HG03520 (cell line): ENCODE data around the gene TPRN.

Source experiments
- ATAC-seq: cut with Tn5 transposase; IDR thresholded peaks from one replicate; pipeline ENCODE4 v1.9.1; 2021; ENCODE audit warnings: mild to moderate bottlenecking, moderate library complexity; ENCODE audit not compliant: unreplicated experiment

TPRN gene

GRCh38 chr9:137191245-137191644 lies 9.3 kb downstream of the TPRN start:
- ATAC-seq = no peak

DNA sequence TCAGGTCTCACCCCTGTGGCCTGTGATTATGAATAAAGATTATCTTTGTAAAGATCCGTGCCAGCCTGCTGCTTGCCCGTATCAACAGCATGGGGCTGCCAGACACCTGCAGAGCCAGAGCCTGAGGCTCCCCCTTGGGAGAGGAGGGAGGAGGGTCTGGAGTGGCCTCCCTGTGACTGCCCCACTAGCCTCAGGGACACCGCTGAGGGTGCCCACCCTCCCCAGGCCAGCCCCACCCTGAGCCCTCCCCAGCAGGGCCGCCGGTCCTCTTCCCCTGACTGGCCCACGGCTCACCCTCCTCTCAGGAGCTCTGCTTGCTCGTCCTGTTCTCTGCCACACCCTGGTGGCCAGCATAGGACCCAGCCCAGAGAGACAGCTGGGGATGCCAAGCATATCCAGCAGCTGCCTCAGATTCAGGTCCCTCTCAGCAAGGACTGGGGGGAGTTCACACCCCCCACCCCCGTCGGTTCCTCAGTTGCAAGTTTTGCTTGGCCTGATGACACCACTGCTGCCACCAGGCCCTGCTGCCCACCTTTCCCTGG lies 10.2 kb downstream of the TPRN start:
- ATAC-seq = no peak

DNA sequence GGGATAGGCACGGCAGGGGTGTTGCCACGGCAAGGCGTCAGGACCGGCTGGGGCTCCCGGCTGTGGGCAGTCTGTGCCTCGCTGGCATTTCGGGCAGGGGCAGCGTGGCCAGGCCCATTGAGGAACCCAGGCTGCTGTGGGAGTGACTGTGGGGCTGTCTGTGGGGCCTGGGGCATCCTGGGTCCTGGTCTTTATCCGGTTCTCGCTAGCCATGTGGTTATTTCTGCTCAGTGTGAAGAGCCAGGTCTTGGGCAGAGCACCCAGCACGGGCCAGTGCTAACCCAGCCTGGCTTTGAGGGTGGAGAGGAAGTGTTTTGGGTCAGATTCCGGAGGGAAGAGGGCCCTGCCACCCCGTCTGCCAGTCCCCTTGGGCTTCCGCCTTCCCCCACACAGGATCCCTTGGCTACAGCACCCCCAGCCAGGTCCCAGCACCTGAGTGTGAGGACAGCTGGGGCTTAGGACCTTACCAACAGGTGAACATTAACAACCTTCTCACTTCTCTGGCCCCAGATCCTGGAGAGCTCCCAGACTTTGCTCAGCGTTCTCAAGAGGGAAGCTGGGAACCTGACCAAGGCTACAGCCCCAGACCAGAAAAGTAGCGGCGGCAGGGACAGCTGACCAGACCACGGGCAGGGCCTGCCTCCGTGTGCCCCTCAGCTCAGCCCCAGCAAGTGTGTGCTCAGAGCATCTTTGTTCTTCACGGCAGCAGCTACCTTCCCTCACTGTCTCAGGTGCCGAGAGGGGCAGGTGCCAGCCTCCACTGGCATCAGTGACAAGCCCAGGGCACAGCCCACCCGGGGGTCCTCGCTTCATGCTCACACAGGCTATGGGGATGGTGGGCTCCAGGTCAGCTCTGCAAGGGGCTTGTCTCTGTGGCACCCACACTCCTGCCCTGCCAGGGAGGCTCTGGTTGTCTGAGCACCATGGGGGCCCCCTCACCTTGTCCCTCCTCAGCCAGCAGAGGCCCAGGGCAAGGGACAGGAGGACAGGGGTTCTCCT lies 10.9 kb downstream of the TPRN start:
- ATAC-seq = no peak

GRCh38 chr9:137188490-137189296 lies 11.8 kb downstream of the TPRN start, which contains the start of the genes ANAPC2 and SSNA1:
Gene ANAPC2, minus strand, starts transcription at chr9:137188560. Its CDS starts 28 bp downstream, at chr9:137188532.
Gene SSNA1, plus strand, starts transcription at chr9:137188676. Its CDS starts 51 bp downstream, at chr9:137188727.
- ATAC-seq = peak; percentile 76

- no peak for ATAC-seq
Observed at GRCh38 chr9:137188086-137188489, 12.5 kb downstream of the TPRN start.

GRCh38 chr9:137187386-137187785 lies 13.2 kb downstream of the TPRN start:
- ATAC-seq = no peak

- ATAC-seq = no peak
Observed at GRCh38 chr9:137186385-137186784, 14.2 kb downstream of the TPRN start.

GRCh38 chr9:137185921-137186320 lies 14.6 kb downstream of the TPRN start:
- ATAC-seq = no peak

DNA sequence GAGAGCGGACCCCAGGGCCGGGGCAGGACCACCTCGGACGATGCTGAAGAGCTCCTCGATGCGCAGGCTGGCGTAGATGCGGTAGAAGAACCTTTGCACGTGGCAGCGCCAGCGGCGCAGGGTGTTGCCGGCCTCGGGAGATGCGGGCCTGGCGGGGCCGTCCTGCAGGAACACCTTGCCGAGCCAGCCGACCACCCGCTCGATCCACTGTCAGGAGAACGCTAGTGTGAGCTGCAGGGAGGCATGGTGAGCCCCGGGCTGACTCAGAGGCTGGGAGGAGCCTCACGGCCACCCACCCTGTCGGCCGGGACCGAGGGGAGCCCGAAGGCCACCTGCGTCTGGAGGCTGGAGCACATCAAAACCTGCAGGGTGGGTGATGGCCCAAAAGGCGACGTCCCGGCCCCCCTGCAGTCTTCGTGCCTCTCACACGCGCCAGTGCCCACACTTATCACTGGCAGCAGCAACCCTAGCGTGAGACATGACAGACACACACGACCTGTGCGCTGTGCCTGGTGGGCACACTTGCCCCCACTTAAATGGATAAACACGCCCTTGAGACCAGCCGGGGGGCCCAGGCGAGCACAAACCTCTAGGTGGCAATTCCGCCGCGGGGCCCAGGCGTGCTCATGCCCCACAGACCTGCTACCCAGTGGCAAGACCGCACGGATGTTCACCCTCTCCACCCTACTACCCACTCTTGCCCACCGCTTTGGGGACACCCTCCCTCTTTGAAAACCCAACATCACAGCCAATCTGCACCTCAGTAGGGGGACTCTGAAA lies 15.5 kb downstream of the TPRN start:
- no peak for ATAC-seq

DNA sequence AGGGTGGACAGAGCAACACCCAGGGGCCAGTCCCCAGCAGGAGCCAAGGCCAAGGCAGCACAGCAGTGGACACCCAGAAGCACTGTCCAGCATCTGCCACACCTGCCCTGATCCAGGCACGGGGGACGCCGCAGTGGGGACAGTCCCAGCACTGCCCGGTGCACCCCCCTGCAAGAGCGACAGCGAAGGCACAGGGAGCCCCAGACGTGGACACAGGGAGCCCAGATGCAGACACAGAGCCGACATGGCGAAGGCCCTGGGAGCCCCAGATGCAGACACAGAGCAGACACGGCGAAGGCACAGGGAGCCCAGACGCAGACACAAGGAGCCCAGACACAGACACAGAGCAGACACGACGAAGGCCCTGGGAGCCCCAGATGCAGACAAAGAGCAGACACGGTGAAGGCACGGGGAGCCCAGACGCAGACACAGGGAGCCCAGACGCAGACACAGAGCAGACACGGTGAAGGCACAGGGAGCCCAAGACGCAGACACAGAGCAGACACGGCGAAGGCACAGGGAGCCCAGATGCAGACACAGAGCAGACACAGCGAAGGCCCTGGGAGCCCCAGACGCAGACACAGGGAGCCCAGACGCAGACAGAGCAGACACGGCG lies 16.5 kb downstream of the TPRN start:
- ATAC-seq = no peak

- no peak for ATAC-seq
Observed at GRCh38 chr9:137182836-137183235, 17.7 kb downstream of the TPRN start.

- ATAC-seq = no peak
Observed at GRCh38 chr9:137181680-137182079, 18.9 kb downstream of the TPRN start.

- no peak for ATAC-seq
Observed at GRCh38 chr9:137180491-137180890, 20.1 kb downstream of the TPRN start.

DNA sequence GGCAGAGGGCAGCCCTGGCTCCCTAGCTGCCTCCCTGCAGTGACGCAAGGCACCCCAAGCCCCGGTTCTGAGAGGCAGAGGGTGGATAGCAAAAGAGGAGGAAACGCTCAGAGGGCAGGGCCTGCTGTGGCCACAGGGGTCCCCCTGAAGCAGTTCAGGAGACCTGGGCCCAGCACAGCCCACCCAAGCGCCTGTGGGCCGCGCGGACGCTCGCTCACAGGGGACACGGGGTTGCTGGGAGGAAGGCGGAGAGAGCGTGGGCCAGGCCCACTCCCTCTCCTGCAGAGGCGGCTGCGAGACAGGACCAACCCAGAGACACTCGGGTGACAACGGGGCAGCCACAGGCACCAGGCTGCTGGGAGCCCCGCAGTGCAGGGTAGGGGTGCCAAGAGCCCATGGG lies 20.8 kb downstream of the TPRN start:
- no peak for ATAC-seq

DNA sequence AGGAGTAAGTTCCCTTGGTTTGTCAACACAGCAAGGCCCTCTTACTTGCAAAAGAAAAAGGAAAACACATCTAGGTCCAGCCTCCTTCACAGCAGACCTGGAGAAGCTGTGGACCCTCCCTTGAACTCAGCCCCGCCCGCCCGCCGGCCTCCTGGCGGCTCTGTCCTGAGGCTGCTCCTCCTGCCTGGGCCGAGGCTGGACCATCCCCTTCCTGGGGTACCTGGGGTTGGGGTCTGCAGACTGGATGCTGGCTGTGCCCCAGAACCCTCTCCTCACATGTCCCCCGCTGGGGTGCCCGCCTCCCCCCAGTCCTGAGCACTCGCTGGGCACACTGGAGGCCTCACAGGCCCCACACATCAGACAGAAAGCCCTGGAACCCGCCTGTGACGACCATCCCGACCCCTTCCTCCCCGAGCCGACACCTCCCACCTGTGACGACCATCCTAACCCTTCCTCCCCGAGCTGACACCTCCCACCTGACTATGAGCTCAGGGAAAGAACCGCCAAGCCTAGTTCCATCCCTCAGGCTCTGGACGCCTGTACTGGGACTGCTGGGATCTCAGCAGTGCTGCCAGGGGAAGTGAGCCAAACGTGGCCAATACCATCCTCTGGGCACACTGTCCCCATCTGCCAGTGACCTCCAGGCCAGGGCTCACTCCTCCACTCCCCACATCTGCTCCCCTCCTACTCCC lies 21.5 kb downstream of the TPRN start:
- ATAC-seq = no peak

- ATAC-seq = no peak
Observed at GRCh38 chr9:137178201-137178938, 22.2 kb downstream of the TPRN start.

- no peak for ATAC-seq
Observed at GRCh38 chr9:137176302-137177182, 24.0 kb downstream of the TPRN start.
